Measurements from ENCODE around the gene PDE9A.

Gene PDE9A

DNA sequence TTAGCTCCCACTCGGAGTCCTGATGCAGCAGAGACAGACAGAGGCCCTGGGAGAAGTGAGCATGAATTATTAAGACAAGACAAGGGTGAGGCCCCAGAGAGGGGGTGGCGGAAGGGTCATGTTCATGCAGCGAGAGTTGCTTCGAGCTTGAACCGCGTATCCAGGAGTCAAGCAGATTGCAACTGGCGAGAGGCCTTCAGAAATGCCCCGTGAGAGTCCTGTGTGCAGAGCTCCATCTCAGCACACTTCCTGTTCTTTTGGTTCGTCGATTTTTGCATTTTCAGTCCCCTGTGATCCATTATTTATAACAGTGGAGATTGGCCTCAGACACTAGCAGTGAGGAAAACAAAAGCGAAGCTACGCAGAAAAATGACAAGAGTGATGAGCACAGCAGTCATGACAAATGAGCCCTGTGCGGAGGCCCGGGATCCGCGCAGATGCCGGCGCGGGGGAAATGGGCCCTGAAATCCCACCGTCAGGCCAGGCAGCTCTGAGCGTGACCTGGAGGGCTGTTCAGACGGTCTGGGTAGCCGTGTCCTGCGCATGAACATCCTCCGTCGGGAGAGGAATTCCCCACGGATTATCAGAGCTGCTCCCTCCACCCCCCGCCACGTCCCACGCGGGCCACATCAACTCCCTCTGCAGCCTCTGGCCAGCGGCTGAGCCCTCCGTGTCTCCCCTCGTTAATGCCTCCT is 15.0 kb downstream of the PDE9A start:
- 95% methylated on average over 34 of the region's 34 CpGs for WGBS (ENCODE audit: insufficient coverage)
- H3K27ac ChIP-seq (ENCODE audit: insufficient read depth in 1 of 2, low read depth in 1 of 2, low read length in 2 of 2, poor library complexity in 1 of 2, severe bottlenecking in 2 of 2), result no peak overlapping the region
- peaks cover 0 to 2% (median 0%) of the 10 kb centered on the region in 5 experiments for H3K27me3 ChIP-seq (replicated peaks in 2 of 5; ENCODE audit: control insufficient read depth in 4 of 5, insufficient read depth in 5 of 5, low read length in 4 of 5)
- no peak for DNase-seq
- no peak overlapping the region for H3K4me3 ChIP-seq (ENCODE audit: control insufficient read depth in 1 of 7, extremely low read depth in 1 of 7, insufficient read depth in 4 of 7, low read depth in 2 of 7, low read length in 6 of 7)
- H3K4me1 ChIP-seq (ENCODE audit: control extremely low read depth in 1 of 4, control insufficient read depth in 4 of 4, insufficient read depth in 4 of 4, low read length in 3 of 4), result peaks cover 1 to 33% (median 23%) of the 10 kb centered on the region in 4 experiments
- H3K36me3 ChIP-seq (ENCODE audit: control insufficient read depth in 4 of 4, insufficient read depth in 4 of 4, low read length in 3 of 4), result no peaks in the 10 kb centered on the region
- POLR2A ChIA-PET, result no interaction called here
- H3K9me3 ChIP-seq (ENCODE audit: control extremely low read depth in 1 of 5, control insufficient read depth in 4 of 5, insufficient read depth in 2 of 5, low read depth in 1 of 5, low read length in 4 of 5), result no peaks in the 10 kb centered on the region
- CTCF ChIA-PET, result interaction anchor here (1.1 to 1.5 kb wide), 3 partner anchors 12 to 150 kb away, joined by 3 to 5 read pairs (median 3); no protein-coding TSS in a partner anchor

DNA sequence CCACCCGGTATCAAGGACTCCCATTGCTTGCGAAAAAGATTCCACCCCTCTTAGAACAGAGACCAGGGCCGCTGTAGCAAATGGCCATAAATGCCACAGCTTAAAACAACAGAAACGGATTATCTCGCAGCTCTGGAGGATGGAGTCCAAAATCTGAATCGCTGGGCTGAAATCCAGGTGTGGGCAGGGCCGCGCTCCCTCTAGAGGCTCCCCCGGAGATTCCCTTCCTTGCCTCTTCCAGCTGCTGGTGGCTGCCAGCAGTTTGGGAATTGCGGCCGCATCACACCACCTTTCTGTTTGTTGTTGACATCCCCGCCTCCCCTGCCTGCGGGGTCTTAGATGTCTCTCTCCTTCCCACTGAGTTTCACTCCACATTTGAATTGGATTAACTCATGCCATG is 15.6 kb downstream of the PDE9A start:
- 97% methylated on average over 13 of the region's 13 CpGs for whole genome bisulfite sequencing (ENCODE audit: insufficient coverage)
- no peak for DNase-seq
- no peak overlapping the region for H3K27ac ChIP-seq (ENCODE audit: insufficient read depth in 1 of 2, low read depth in 1 of 2, low read length in 2 of 2, poor library complexity in 1 of 2, severe bottlenecking in 2 of 2)
- peaks cover 1 to 39% (median 25%) of the 10 kb centered on the region in 4 experiments for H3K4me1 ChIP-seq (ENCODE audit: control extremely low read depth in 1 of 4, control insufficient read depth in 4 of 4, insufficient read depth in 4 of 4, low read length in 3 of 4)
- POLR2A ChIA-PET, result no interaction called here
- H3K9me3 ChIP-seq (ENCODE audit: control extremely low read depth in 1 of 5, control insufficient read depth in 4 of 5, insufficient read depth in 2 of 5, low read depth in 1 of 5, low read length in 4 of 5), result no peaks in the 10 kb centered on the region
- CTCF ChIA-PET, result interaction anchor here (1.4 to 1.5 kb wide), 2 partner anchors 13 to 150 kb away, joined by 3 to 5 read pairs; no protein-coding TSS in a partner anchor
- H3K4me3 ChIP-seq (ENCODE audit: control insufficient read depth in 1 of 7, extremely low read depth in 1 of 7, insufficient read depth in 4 of 7, low read depth in 2 of 7, low read length in 6 of 7), result no peak overlapping the region
- H3K36me3 ChIP-seq (ENCODE audit: control insufficient read depth in 4 of 4, insufficient read depth in 4 of 4, low read length in 3 of 4), result no peaks in the 10 kb centered on the region
- peaks cover 0 to 2% (median 0%) of the 10 kb centered on the region in 5 experiments for H3K27me3 ChIP-seq (replicated peaks in 2 of 5; ENCODE audit: control insufficient read depth in 4 of 5, insufficient read depth in 5 of 5, low read length in 4 of 5)

DNA sequence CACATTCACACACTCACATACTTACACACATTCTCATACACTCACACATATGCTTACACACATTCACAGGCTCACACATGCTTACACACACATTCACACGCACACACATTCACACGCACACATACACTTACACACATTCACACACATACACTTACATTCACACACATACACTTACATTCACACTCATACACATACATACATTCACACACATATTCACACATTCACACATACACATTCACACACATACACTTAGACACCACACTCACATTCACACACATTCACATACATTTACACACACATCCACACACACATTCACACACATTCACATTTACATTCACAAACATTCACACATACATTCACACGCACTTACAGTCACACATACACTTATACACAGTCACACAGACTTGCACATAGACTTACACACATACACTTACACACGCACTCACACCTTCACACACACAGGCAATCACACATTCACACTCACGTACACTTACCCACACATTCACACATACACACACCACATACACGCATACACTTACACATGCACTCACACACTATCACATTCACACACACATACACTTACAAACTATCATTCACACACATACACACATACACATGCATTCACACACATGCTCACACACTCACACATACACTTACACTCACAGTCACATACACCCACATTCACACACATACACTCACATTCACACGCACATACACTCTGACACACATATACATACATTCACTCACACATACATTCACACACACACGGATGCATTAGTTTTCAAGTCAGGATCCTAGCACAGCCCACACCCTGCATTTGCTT is 16.8 kb downstream of the PDE9A start:
- POLR2A ChIA-PET, result no interaction called here
- Histone ChIP-seq H3K27me3 (replicated peaks in 2 of 5; ENCODE audit: control insufficient read depth in 4 of 5, insufficient read depth in 5 of 5, low read length in 4 of 5) (peaks cover 0 to 2% (median 0%) of the 10 kb centered on the region in 5 experiments), H3K36me3 (ENCODE audit: control insufficient read depth in 4 of 4, insufficient read depth in 4 of 4, low read length in 3 of 4) (no peaks in the 10 kb centered on the region), H3K27ac (ENCODE audit: insufficient read depth in 1 of 2, low read depth in 1 of 2, low read length in 2 of 2, poor library complexity in 1 of 2, severe bottlenecking in 2 of 2) (no peak overlapping the region), H3K4me1 (ENCODE audit: control extremely low read depth in 1 of 4, control insufficient read depth in 4 of 4, insufficient read depth in 4 of 4, low read length in 3 of 4) (peaks cover 1 to 51% (median 30%) of the 10 kb centered on the region in 4 experiments), H3K4me3 (ENCODE audit: control insufficient read depth in 1 of 7, extremely low read depth in 1 of 7, insufficient read depth in 4 of 7, low read depth in 2 of 7, low read length in 6 of 7) (no peak overlapping the region), H3K9me3 (ENCODE audit: control extremely low read depth in 1 of 5, control insufficient read depth in 4 of 5, insufficient read depth in 2 of 5, low read depth in 1 of 5, low read length in 4 of 5) (no peaks in the 10 kb centered on the region)
- DNase-seq, result peak in 1 of 3 donors; percentile 70
- CTCF ChIA-PET, result no interaction called here
- 63% methylated on average over 8 of the region's 8 CpGs for WGBS (ENCODE audit: insufficient coverage)

DNA sequence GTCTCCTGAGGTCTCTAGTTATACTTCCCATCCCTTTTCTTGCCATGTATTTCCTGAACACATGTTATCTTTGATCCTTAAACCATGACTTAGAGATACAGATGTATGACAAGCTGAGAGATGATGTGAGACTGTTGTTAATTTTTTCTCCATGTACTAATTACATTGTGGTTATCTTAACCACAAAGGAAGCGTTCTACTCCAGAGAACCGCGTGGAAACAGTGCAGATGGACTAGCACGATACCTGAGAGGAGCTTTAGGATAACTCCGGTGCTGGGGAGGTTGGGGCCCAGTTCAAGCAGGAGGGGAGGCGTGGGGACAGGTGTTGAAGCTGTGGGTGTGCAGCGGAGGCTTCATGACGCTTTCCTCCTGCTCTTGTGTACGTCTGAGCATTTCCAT is 17.5 kb downstream of the PDE9A start:
- no peaks in the 10 kb centered on the region for H3K9me3 ChIP-seq (ENCODE audit: control extremely low read depth in 1 of 5, control insufficient read depth in 4 of 5, insufficient read depth in 2 of 5, low read depth in 1 of 5, low read length in 4 of 5)
- peaks cover 0 to 2% (median 0%) of the 10 kb centered on the region in 5 experiments for H3K27me3 ChIP-seq (replicated peaks in 2 of 5; ENCODE audit: control insufficient read depth in 4 of 5, insufficient read depth in 5 of 5, low read length in 4 of 5)
- CTCF ChIA-PET, result interaction anchor here (1.1 kb wide), 1 partner anchor 14 kb away, joined by 5 read pairs; no protein-coding TSS in a partner anchor
- peak overlapping the region in 1 of 7 experiments; percentile 27 for H3K4me3 ChIP-seq (ENCODE audit: control insufficient read depth in 1 of 7, extremely low read depth in 1 of 7, insufficient read depth in 4 of 7, low read depth in 2 of 7, low read length in 6 of 7)
- POLR2A ChIA-PET, result no interaction called here
- peaks cover 1 to 46% (median 30%) of the 10 kb centered on the region in 4 experiments for H3K4me1 ChIP-seq (ENCODE audit: control extremely low read depth in 1 of 4, control insufficient read depth in 4 of 4, insufficient read depth in 4 of 4, low read length in 3 of 4)
- H3K36me3 ChIP-seq (ENCODE audit: control insufficient read depth in 4 of 4, insufficient read depth in 4 of 4, low read length in 3 of 4), result no peaks in the 10 kb centered on the region
- peak; percentile 48 to 85 (median 77) for DNase-seq
- no peak overlapping the region for H3K27ac ChIP-seq (ENCODE audit: insufficient read depth in 1 of 2, low read depth in 1 of 2, low read length in 2 of 2, poor library complexity in 1 of 2, severe bottlenecking in 2 of 2)
- 2% methylated on average over 8 of the region's 9 CpGs for WGBS (ENCODE audit: insufficient coverage)

DNA sequence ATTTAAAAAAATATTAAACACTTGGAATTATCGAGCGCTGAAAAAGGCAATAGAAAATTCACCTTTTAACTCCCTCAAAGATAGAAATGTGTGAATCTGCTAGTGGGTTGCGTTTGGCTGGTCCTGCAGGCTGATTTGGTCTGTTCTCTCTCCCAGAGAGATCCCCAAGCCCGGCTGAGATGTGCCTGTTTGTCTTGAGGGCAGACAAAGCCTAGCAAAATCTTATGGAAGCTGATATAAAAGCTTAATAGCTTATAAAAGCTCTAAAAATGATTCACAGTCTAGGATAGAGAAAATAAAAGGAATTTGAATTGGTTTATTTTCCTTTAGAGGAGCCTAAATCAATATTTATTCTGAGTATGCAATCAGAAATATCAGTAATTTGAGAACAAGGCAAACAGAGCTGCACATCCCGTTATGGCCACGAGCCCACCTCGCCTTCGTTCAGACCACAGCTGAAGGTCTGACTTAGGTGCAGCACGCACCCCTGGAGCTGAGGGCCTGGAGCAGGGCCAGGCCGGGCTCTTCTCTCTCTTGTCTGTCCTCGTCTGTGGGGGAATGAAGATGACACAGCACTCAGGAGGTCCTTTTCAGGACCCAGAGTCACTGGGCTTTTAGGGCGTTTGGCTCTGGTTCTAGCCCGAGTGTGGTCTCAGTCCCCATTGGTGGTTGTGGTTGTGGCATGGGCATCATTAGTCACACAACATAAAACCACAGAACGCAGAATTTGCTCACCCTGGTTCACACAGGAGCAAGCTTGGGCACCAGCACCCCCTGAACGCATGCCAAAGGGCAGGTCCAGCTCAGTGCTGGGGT is 18.6 kb downstream of the PDE9A start:
- CTCF ChIA-PET, result interaction anchor here (1.1 to 1.4 kb wide), 2 partner anchors 13 to 16 kb away, joined by 4 to 5 read pairs; no protein-coding TSS in a partner anchor

DNA sequence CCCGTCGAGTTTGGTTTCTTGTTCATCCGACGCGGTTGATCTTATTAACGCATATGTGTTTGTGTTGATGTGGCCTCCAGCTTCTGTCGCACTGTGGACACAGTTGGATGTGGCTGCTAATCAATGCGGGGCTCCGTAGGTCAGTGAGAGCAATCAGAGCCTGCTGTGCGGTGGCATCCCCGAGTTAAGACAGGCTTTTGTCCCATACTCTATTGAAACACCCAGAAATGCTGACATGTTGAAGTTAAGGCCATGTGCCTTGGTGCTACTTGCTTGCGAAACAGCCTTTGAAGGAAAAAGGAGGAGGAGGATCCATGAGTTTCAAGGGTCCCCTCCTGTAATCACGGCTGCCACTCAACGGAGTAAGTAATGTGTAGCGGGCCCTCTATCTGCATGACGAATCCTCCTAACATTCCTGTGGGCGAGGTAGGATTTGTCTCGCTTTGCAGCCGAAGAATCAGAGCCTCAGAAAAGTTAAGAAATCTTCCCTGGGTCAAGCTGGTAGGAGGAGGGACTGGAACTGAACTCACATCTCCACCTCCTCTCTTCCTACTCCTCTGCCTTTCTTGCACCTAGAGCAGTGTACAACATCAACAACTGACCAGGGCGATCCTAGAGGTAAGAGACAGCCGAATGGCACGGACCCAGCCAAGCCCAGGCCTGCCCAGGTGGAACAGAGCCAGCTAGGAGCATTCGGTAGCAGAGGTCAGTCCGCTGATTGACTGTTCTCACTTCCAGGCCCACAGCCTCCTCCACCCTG is 19.5 kb downstream of the PDE9A start:
- H3K36me3 ChIP-seq (ENCODE audit: control insufficient read depth in 4 of 4, insufficient read depth in 4 of 4, low read length in 3 of 4), result no peaks in the 10 kb centered on the region
- DNase-seq, result no peak
- ChIA-PET POLR2A (no interaction called here), CTCF (interaction anchor here (1.4 kb wide), 1 partner anchor 17 kb away, joined by 4 read pairs; no protein-coding TSS in a partner anchor)
- WGBS (ENCODE audit: insufficient coverage), result 95% methylated on average over 16 of the region's 24 CpGs
- no peak overlapping the region for H3K4me3 ChIP-seq (ENCODE audit: control insufficient read depth in 1 of 7, extremely low read depth in 1 of 7, insufficient read depth in 4 of 7, low read depth in 2 of 7, low read length in 6 of 7)
- no peak overlapping the region for H3K27ac ChIP-seq (ENCODE audit: insufficient read depth in 1 of 2, low read depth in 1 of 2, low read length in 2 of 2, poor library complexity in 1 of 2, severe bottlenecking in 2 of 2)
- no peaks in the 10 kb centered on the region for H3K9me3 ChIP-seq (ENCODE audit: control extremely low read depth in 1 of 5, control insufficient read depth in 4 of 5, insufficient read depth in 2 of 5, low read depth in 1 of 5, low read length in 4 of 5)
- H3K27me3 ChIP-seq (replicated peaks in 2 of 5; ENCODE audit: control insufficient read depth in 4 of 5, insufficient read depth in 5 of 5, low read length in 4 of 5), result peaks cover 0 to 2% (median 0%) of the 10 kb centered on the region in 5 experiments
- H3K4me1 ChIP-seq (ENCODE audit: control extremely low read depth in 1 of 4, control insufficient read depth in 4 of 4, insufficient read depth in 4 of 4, low read length in 3 of 4), result peaks cover 4 to 60% (median 36%) of the 10 kb centered on the region in 4 experiments

More for the DNA sequence above, 18.6 kb downstream of the PDE9A start:
- H3K9me3 ChIP-seq (ENCODE audit: control extremely low read depth in 1 of 5, control insufficient read depth in 4 of 5, insufficient read depth in 2 of 5, low read depth in 1 of 5, low read length in 4 of 5), result no peaks in the 10 kb centered on the region
- no peak overlapping the region for H3K27ac ChIP-seq (ENCODE audit: insufficient read depth in 1 of 2, low read depth in 1 of 2, low read length in 2 of 2, poor library complexity in 1 of 2, severe bottlenecking in 2 of 2)
- H3K27me3 ChIP-seq (replicated peaks in 2 of 5; ENCODE audit: control insufficient read depth in 4 of 5, insufficient read depth in 5 of 5, low read length in 4 of 5), result peaks cover 0 to 2% (median 0%) of the 10 kb centered on the region in 5 experiments
- H3K36me3 ChIP-seq (ENCODE audit: control insufficient read depth in 4 of 4, insufficient read depth in 4 of 4, low read length in 3 of 4), result no peaks in the 10 kb centered on the region
- WGBS (ENCODE audit: insufficient coverage), result 87% methylated on average over 9 of the region's 15 CpGs
- POLR2A ChIA-PET, result no interaction called here
- peak in 2 of 3 donors; percentile 57 to 60 for DNase-seq
- peaks cover 1 to 51% (median 30%) of the 10 kb centered on the region in 4 experiments for H3K4me1 ChIP-seq (ENCODE audit: control extremely low read depth in 1 of 4, control insufficient read depth in 4 of 4, insufficient read depth in 4 of 4, low read length in 3 of 4)
- no peak overlapping the region for H3K4me3 ChIP-seq (ENCODE audit: control insufficient read depth in 1 of 7, extremely low read depth in 1 of 7, insufficient read depth in 4 of 7, low read depth in 2 of 7, low read length in 6 of 7)
